A549 (cell line): Measurements from ENCODE around the gene SEC24D. TPM values are rescaled to one million over a fixed set of nuclear protein-coding genes. Genes with fewer than 3 reads are reported as not detected.
A peak's percentile ranks its signal among the peaks of the same experiment; 100 is the strongest.

Source experiments
- ATAC-seq, 2 experiments: fragments of 200-7000 bp in 1 of 2; fragments of >200 bp in 1 of 2; cut with Nextera tagmentation in 1 of 2; cut with Tn5 transposase in 1 of 2; 3 replicates each; pipeline versions ENCODE4 v1.8.0 to v1.9.1; 2018 to 2020; ENCODE audit warnings: mild to moderate bottlenecking in 1 of 2, moderate library complexity in 1 of 2
- CTCF ChIA-PET: fragments of 300-600 bp; sonication (Branson Sonifier 250); formaldehyde crosslinking; extraction: SDS; loops from one replicate; lab custom pipeline; 2021; ENCODE audit warnings: antibody characterized with exemption, inconsistent platforms; lab: Yijun Ruan, JAX
- POLR2A ChIA-PET: fragments of 350-600 bp; formaldehyde crosslinking; extraction: SDS; loops from one replicate; lab custom pipeline; 2021; ENCODE audit warnings: antibody characterized with exemption, inconsistent platforms; lab: Yijun Ruan, JAX
- DNase-seq, 2 experiments: peaks; one replicate each; pipeline versions ENCODE4 v3.0.0 to v3.0.0-alpha.2; 2011 to 2016; ENCODE audit warnings: low read depth in 1 of 2, low spot score in 1 of 2
- FAIRE-seq: peaks from 2 replicates; lab custom pipeline; 2011; peaks lifted over from hg19 to GRCh38; lab: Jason Lieb, UNC
- H3K27ac ChIP-seq, 2 experiments: fragments of >200 bp; sonication (Bioruptor Twin); formaldehyde crosslinking; 3 replicates each; pipeline ENCODE4 v1.5.1; 2016 to 2017
- H3K4me1 ChIP-seq: fragments of >200 bp; sonication (Bioruptor Twin); formaldehyde crosslinking; 3 replicates; pipeline ENCODE4 v1.6.1; 2016
- H3K4me2 ChIP-seq: fragments of >200 bp; sonication (Bioruptor Twin); formaldehyde crosslinking; 3 replicates; pipeline ENCODE4 v1.6.1; 2016
- H3K4me3 ChIP-seq: fragments of >200 bp; sonication (Bioruptor Twin); formaldehyde crosslinking; 3 replicates; pipeline ENCODE4 v1.5.1; 2016
- H3K9me3 ChIP-seq: fragments of >200 bp; sonication (Bioruptor Twin); formaldehyde crosslinking; 3 replicates; pipeline ENCODE4 v1.6.1; 2016
- CHD2 ChIP-seq: fragments of 150-350 bp; IDR thresholded peaks from 2 replicates; pipeline ENCODE4 v1.6.1; 2014; ENCODE audit warnings: low read length; ENCODE audit not compliant: partially characterized antibody
- EHMT2 ChIP-seq: fragments of 200-600 bp; sonication (generic); IDR thresholded peaks from 2 replicates; pipeline ENCODE4 v1.6.1; 2016; ENCODE audit warnings: antibody characterized with exemption, low read depth, mild to moderate bottlenecking, moderate library complexity
- FOSB ChIP-seq: fragments of 250-450 bp; sonication (Bioruptor Pico); IDR thresholded peaks from 2 replicates; pipeline ENCODE4 v1.5.0; 2020; ENCODE audit warnings: mild to moderate bottlenecking, moderate library complexity
- HEYL ChIP-seq: fragments of 250-450 bp; sonication (Bioruptor Pico); IDR thresholded peaks from 2 replicates; pipeline ENCODE4 v1.8.0; 2021; ENCODE audit warnings: mild to moderate bottlenecking, moderate library complexity
- HMGXB4 ChIP-seq: fragments of 250-450 bp; sonication (Bioruptor Pico); IDR thresholded peaks from 2 replicates; pipeline ENCODE4 v1.5.0; 2021; ENCODE audit warnings: mild to moderate bottlenecking, moderate library complexity, borderline replicate concordance
- HOXB13 ChIP-seq: fragments of 250-450 bp; sonication (Bioruptor Pico); IDR thresholded peaks from 2 replicates; pipeline ENCODE4 v1.5.0; 2020; ENCODE audit warnings: low read depth, mild to moderate bottlenecking, moderate library complexity
- HOXB5 ChIP-seq: fragments of 250-450 bp; sonication (Bioruptor Pico); IDR thresholded peaks from 2 replicates; pipeline ENCODE4 v1.5.0; 2020; ENCODE audit warnings: mild to moderate bottlenecking, moderate library complexity
- MAX ChIP-seq: IDR thresholded peaks from 2 replicates; pipeline ENCODE4 v1.6.1; 2012
- MAZ ChIP-seq: fragments of 150-350 bp; IDR thresholded peaks from 2 replicates; pipeline ENCODE4 v1.6.1; 2014; ENCODE audit warnings: antibody characterized with exemption, low read depth, low read length, borderline replicate concordance
- PBX3 ChIP-seq: IDR thresholded peaks from 2 replicates; pipeline ENCODE4 v1.6.1; 2012
- USF2 ChIP-seq: fragments of 450-650 bp; IDR thresholded peaks from 2 replicates; pipeline ENCODE4 v1.6.1; 2014; ENCODE audit warnings: antibody characterized with exemption
- WGBS: methylation state at CpG from one replicate; pipeline ENCODE4 v1.1.6; 2017; ENCODE audit errors: missing lambda C conversion rate; 5-methylcytosine and 5-hydroxymethylcytosine counted together
- polyA plus RNA-seq, 4 experiments: library from polyadenylated mRNA; depleted of rRNA in 3 of 4; stranded (reverse); fragments of >200 nt; fragmentation: RNase III in 1 of 4; extraction: RNeasy Plus Mini Kit Qiagen cat#74134 plus additional on column Dnase treatment in 1 of 4; gene quantifications; 2 replicates in 3 of 4; 3 replicates in 1 of 4; pipeline ENCODE4 v1.2.3, GENCODE V29; 2011 to 2017
- TF ChIP-seq, protein P1 (sequence below): fragments of 200-600 bp; sonication (generic); IDR thresholded peaks from 2 replicates; pipeline ENCODE4 v1.6.1; 2016; ENCODE audit warnings: antibody characterized with exemption, mild to moderate bottlenecking, moderate library complexity

SEC24D gene
- polyA plus RNA-seq, 2 of the 4 experiments (the other 2 are of a cell fraction): 12.8 to 15.6 TPM

GRCh38 chr4:118857760-118858159 lies 21.8 kb upstream of the SEC24D start:
- ChIA-PET POLR2A (interaction anchor here (0.6 kb wide), 1 partner anchor 20 kb away, joined by 3 read pairs; no protein-coding TSS in a partner anchor), CTCF (no interaction called here)
- FAIRE-seq (no peak), DNase-seq (no peak), ATAC-seq (no peak)
- H3K4me2 ChIP-seq: no peak overlapping the region
- H3K4me1 ChIP-seq: no peaks in the 10 kb centered on the region
- WGBS: 58% methylated on average over 2 of the region's 2 CpGs
- TF ChIP-seq HMGXB4 (CRISPR knock-in tag) (no peak), HEYL (CRISPR knock-in tag) (no peak), FOSB (CRISPR knock-in tag) (no peak), PBX3 (no peak), MAZ (no peak), HOXB5 (CRISPR knock-in tag) (no peak)
- H3K4me3 ChIP-seq: no peak overlapping the region
- no peak overlapping the region for H3K27ac ChIP-seq
- H3K9me3 ChIP-seq: no peaks in the 10 kb centered on the region

DNA sequence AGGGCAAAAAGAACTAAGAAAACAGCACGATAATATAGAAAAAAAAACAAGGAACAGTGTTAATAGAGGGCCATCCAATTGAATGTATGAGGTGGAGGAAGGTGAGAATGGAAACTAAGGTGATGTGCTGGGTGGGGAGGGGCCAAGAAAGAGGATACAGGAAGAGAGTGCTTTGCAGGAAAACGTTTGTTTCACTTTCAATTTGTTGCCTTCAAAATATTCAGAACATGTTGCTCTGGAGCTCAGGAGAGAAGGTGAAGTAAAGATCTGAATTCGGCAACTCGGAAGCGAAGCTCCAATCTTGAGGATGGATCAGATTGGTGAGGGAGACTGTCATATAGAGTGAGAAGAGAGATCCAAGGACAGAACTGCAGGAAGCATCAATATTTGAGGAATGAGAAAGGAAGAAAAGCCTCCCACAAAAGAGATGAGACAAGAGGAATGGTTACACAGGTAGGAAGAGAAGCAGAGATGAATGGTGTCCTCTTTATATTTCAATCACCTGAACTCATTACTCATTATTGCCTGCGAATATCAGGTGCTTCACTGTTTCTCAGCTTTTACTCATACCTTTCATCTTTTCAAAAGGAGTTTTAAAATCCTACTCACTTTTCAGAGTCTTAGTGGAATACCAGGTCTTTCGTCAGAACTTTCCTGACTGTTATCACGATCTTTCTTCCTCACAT lies 14.7 kb upstream of the SEC24D start:
- no peaks in the 10 kb centered on the region for H3K9me3 ChIP-seq
- POLR2A ChIA-PET: no interaction called here

More for the DNA sequence above, 14.7 kb upstream of the SEC24D start:
- peak overlapping the region; percentile 53 for H3K4me2 ChIP-seq
- no peak overlapping the region for H3K4me3 ChIP-seq
- ATAC-seq: no peak
- WGBS: 67% methylated on average over 8 of the region's 8 CpGs
- TF ChIP-seq HOXB13 (CRISPR knock-in tag) (no peak), EHMT2 (no peak), CHD2 (no peak), USF2 (no peak), MAX (no peak)
- TF ChIP-seq, protein P1, sequence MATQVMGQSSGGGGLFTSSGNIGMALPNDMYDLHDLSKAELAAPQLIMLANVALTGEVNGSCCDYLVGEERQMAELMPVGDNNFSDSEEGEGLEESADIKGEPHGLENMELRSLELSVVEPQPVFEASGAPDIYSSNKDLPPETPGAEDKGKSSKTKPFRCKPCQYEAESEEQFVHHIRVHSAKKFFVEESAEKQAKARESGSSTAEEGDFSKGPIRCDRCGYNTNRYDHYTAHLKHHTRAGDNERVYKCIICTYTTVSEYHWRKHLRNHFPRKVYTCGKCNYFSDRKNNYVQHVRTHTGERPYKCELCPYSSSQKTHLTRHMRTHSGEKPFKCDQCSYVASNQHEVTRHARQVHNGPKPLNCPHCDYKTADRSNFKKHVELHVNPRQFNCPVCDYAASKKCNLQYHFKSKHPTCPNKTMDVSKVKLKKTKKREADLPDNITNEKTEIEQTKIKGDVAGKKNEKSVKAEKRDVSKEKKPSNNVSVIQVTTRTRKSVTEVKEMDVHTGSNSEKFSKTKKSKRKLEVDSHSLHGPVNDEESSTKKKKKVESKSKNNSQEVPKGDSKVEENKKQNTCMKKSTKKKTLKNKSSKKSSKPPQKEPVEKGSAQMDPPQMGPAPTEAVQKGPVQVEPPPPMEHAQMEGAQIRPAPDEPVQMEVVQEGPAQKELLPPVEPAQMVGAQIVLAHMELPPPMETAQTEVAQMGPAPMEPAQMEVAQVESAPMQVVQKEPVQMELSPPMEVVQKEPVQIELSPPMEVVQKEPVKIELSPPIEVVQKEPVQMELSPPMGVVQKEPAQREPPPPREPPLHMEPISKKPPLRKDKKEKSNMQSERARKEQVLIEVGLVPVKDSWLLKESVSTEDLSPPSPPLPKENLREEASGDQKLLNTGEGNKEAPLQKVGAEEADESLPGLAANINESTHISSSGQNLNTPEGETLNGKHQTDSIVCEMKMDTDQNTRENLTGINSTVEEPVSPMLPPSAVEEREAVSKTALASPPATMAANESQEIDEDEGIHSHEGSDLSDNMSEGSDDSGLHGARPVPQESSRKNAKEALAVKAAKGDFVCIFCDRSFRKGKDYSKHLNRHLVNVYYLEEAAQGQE: no peak
- TF ChIP-seq, all 56 proteins: peak for 0
- CTCF ChIA-PET: interaction anchor here (0.6 kb wide), 1 partner anchor 298 kb away, joined by 3 read pairs; no protein-coding TSS in a partner anchor
- H3K4me1 ChIP-seq: no peaks in the 10 kb centered on the region
- no peak overlapping the region for H3K27ac ChIP-seq
- FAIRE-seq (no peak), DNase-seq (no peak)
